Epidermal melanocyte (primary cell): ENCODE data around the gene CEACAM4.
"Not testable (repeated sequence)": the region's sequence is repeated elsewhere in the genome, so short reads cannot be mapped to it uniquely, and the experiment has no call there.

Source experiments
- DNase-seq: peaks from one replicate; pipeline ENCODE4 v3.0.0; 2011; ENCODE audit warnings: low spot score; ENCODE audit not compliant: insufficient read length

CEACAM4 gene

GRCh38 chr19:41586064-41586463 lies 40.8 kb downstream of the CEACAM4 start:
- no peak for DNase-seq

- DNase-seq = no peak
These were observed 41.9 kb downstream of the CEACAM4 start for GRCh38 chr19:41584931-41585330.

GRCh38 chr19:41584260-41584810 lies 42.5 kb downstream of the CEACAM4 start:
- no peak for DNase-seq

- DNase-seq = not testable (repeated sequence)
These were observed 44.2 kb downstream of the CEACAM4 start for GRCh38 chr19:41582577-41583182.

- not testable (repeated sequence) for DNase-seq
These were observed 45.8 kb downstream of the CEACAM4 start for GRCh38 chr19:41581068-41581467.

- DNase-seq = no peak
These were observed 48.0 kb downstream of the CEACAM4 start for GRCh38 chr19:41578886-41579285.

- no peak for DNase-seq
These were observed 49.0 kb downstream of the CEACAM4 start for GRCh38 chr19:41577833-41578232.

GRCh38 chr19:41577144-41577830 lies 49.6 kb downstream of the CEACAM4 start:
- no peak for DNase-seq

- DNase-seq = no peak
These were observed 50.9 kb downstream of the CEACAM4 start, which contains the start of gene CEACAM21 for GRCh38 chr19:41575998-41576397. Gene CEACAM21 (plus strand): TSS chr19:41576166. CDS start chr19:41576275, 109 bp downstream.

GRCh38 chr19:41570639-41571112 lies 56.2 kb downstream of the CEACAM4 start:
- DNase-seq = no peak

- DNase-seq = no peak
These were observed 56.7 kb downstream of the CEACAM4 start for GRCh38 chr19:41570179-41570578.

- no peak for DNase-seq
These were observed 57.3 kb downstream of the CEACAM4 start for GRCh38 chr19:41569481-41570150.
